Suprapubic skin (tissue), 4 donors: ENCODE measurements around the gene DCK.

Source experiments
- CTCF ChIP-seq, 2 donors: fragments of 200-600 bp in 1 of 2; fragments of 450-650 bp in 1 of 2; sonication (generic) in 1 of 2; IDR thresholded peaks; one replicate each; pipeline ENCODE4 v1.5.1; 2016 to 2019; ENCODE audit warnings: antibody characterized with exemption in 2 of 2, mild to moderate bottlenecking in 1 of 2, moderate library complexity in 1 of 2
- POLR2A ChIP-seq, 2 donors: fragments of 450-650 bp; IDR thresholded peaks; one replicate each; pipeline ENCODE4 v1.6.1; 2017; ENCODE audit warnings: antibody characterized with exemption in 2 of 2, mild to moderate bottlenecking in 2 of 2, moderate library complexity in 2 of 2
- POLR2AphosphoS5 ChIP-seq, 3 donors: sonication (generic); formaldehyde crosslinking; IDR thresholded peaks; one replicate each; pipeline ENCODE4 v1.6.1; 2017; ENCODE audit warnings: antibody characterized with exemption in 3 of 3

DNA sequence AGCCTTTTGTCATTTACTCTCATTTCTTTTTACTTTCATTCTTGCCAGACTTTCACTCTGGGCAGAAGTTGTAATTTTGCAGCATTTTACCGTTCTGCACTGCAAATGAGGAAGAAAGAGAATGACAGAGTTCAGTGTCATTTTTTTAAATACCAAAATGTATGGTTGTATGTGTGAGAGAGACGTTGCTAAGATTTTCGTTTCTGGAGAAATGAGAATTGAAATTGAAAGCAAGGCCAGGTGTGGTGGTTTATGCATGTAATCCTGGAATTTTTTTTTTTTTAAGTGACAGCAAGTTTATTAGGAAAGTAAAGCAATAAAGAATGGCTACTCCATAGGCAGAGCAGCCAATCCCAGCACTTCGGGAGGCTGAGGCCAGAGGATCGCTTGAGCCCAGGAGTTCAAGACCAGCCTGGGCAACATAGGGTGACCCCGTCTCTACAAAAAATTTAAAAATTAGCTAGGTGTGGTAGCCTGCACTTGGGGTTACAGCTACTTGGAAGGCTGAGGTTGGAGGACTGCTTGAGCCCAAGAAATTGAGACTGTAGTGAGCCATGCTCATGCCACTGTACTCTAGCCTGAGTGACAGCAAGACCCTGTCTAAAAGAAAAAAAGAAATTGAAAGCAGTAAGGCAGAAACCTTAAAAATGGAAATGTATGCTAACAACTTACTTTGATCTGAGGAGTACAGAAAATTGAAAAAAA is 12.9 kb downstream of the DCK start:
- TF ChIP-seq POLR2A (IDR thresholded peaks at IDR 0.05) = no peak
- no peak for TF ChIP-seq CTCF (IDR thresholded peaks at IDR 0.05)
- TF ChIP-seq POLR2AphosphoS5 (IDR thresholded peaks at IDR 0.05) = no peak
